K562 (cell line): ENCODE results near the gene CCDC175. TPM values are rescaled to one million over a fixed set of nuclear protein-coding genes. Genes with fewer than 3 reads are reported as not detected.

Experiments used
- ATAC-seq: fragments of 200-7000 bp; cut with Tn5 transposase; 3 replicates; pipeline ENCODE4 v1.9.1; 2020; ENCODE audit warnings: moderate library complexity
- BruUV-seq: library from RNA; stranded (reverse); fragments of 400-500 nt; replicated peaks from 2 replicates; lab custom pipeline; 2021; lab: Mats Ljungman, UMichigan
- CTCF ChIA-PET: fragments of 300-600 bp; formaldehyde crosslinking; extraction: SDS; loops from one replicate; lab custom pipeline; 2021; ENCODE audit warnings: low intra/inter-chr PET ratio; lab: Yijun Ruan, JAX
- POLR2A ChIA-PET: fragments of 300-600, 350-650 bp; sonication (Branson Sonifier 250); formaldehyde crosslinking; extraction: SDS; loops from one replicate; lab custom pipeline; 2021; ENCODE audit warnings: antibody characterized with exemption, inconsistent platforms; lab: Yijun Ruan, JAX
- DNase-seq, 4 experiments: peaks; one replicate each; pipeline versions ENCODE4 v3.0.0 to v3.0.0-alpha.2; 2011 to 2018; ENCODE audit warnings: low spot score in 3 of 4, mixed read lengths in 3 of 4; ENCODE audit errors: extremely low read depth in 1 of 4
- FAIRE-seq: peaks from 2 replicates; lab custom pipeline; 2011; peaks lifted over from hg19 to GRCh38; lab: Jason Lieb, UNC
- H2AFZ ChIP-seq: 2 replicates; pipeline ENCODE4 v1.6.0; 2011; ENCODE audit warnings: low read depth, low read length, control low read depth, inconsistent platforms
- H3K27ac ChIP-seq: fragments of 200-600 bp; 3 replicates; pipeline ENCODE4 v1.8.0; 2011; ENCODE audit warnings: low read depth, mild to moderate bottlenecking, control low read depth, inconsistent platforms, low read length, moderate library complexity, mixed read lengths; ENCODE audit errors: extremely low read depth
- H3K27me3 ChIP-seq, 2 experiments: fragments of 300-600 bp in 1 of 2; 2 replicates in 1 of 2; 3 replicates in 1 of 2; pipeline versions ENCODE4 v1.6.0 to v1.8.0; 2011; ENCODE audit warnings: inconsistent platforms in 2 of 2, low read length in 2 of 2, mild to moderate bottlenecking in 1 of 2, mixed read lengths in 1 of 2, moderate library complexity in 1 of 2; ENCODE audit not compliant: control insufficient read depth in 2 of 2, insufficient read depth in 2 of 2
- H3K36me3 ChIP-seq: fragments of 300-600 bp; 3 replicates; pipeline ENCODE4 v1.8.0; 2011; ENCODE audit warnings: mild to moderate bottlenecking, low read length, inconsistent platforms; ENCODE audit not compliant: control insufficient read depth, insufficient read depth
- H3K4me1 ChIP-seq, 2 experiments: fragments of 200-600 bp in 1 of 2; replicated peaks in 1 of 2; 2 replicates in 1 of 2; 3 replicates in 1 of 2; pipeline versions ENCODE4 v1.5.1 to v1.8.0; 2011; ENCODE audit warnings: inconsistent platforms in 2 of 2, low read length in 2 of 2, mild to moderate bottlenecking in 1 of 2, mixed read lengths in 1 of 2, moderate library complexity in 1 of 2; ENCODE audit not compliant: control insufficient read depth in 2 of 2, insufficient read depth in 2 of 2
- H3K4me2 ChIP-seq: 2 replicates; pipeline ENCODE4 v1.6.1; 2011; ENCODE audit warnings: low read length, control low read depth, inconsistent platforms, mixed read lengths; ENCODE audit not compliant: insufficient read depth
- H3K4me3 ChIP-seq: fragments of 200-600 bp; sonication (generic), shearing (Covaris generic); 2 replicates; pipeline ENCODE4 v1.5.1; 2016; ENCODE audit warnings: control low read depth, inconsistent platforms
- H3K79me2 ChIP-seq: fragments of 200-600 bp; 3 replicates; pipeline ENCODE4 v1.8.0; 2011; ENCODE audit warnings: low read length, inconsistent platforms; ENCODE audit not compliant: control insufficient read depth, insufficient read depth
- H3K9ac ChIP-seq, 2 experiments: 2 replicates each; pipeline versions ENCODE4 v1.6.0 to v1.6.1; 2011; ENCODE audit warnings: low read depth in 2 of 2, low read length in 2 of 2, control low read depth in 1 of 2, inconsistent platforms in 1 of 2, mild to moderate bottlenecking in 1 of 2, mixed read lengths in 1 of 2; ENCODE audit not compliant: insufficient read depth in 1 of 2
- H3K9me1 ChIP-seq: one replicate; pipeline ENCODE4 v1.6.0; 2011; ENCODE audit warnings: inconsistent platforms, mild to moderate bottlenecking, low read length, moderate library complexity; ENCODE audit not compliant: control insufficient read depth, insufficient read depth
- H3K9me3 ChIP-seq: replicated peaks from 2 replicates; pipeline ENCODE4 v1.5.1; 2011; ENCODE audit warnings: low read depth, low read length, inconsistent platforms; ENCODE audit not compliant: control insufficient read depth, insufficient read depth
- H4K20me1 ChIP-seq: replicated peaks from 2 replicates; pipeline ENCODE4 v1.6.1; 2011; ENCODE audit warnings: low read length, inconsistent platforms, mixed read lengths; ENCODE audit not compliant: control insufficient read depth, insufficient read depth
- ARID1B ChIP-seq: fragments of 450-650 bp; IDR thresholded peaks from 2 replicates; pipeline ENCODE4 v1.6.1; 2016; ENCODE audit warnings: antibody characterized with exemption, mild to moderate bottlenecking, inconsistent platforms
- BCOR ChIP-seq: fragments of 450-650 bp; IDR thresholded peaks from 2 replicates; pipeline ENCODE4 v1.6.1; 2016
- BMI1 ChIP-seq: fragments of 150-350 bp; IDR thresholded peaks from 2 replicates; pipeline ENCODE4 v1.6.1; 2014; ENCODE audit warnings: low read length
- C11orf30 ChIP-seq: fragments of 450-650 bp; IDR thresholded peaks from 2 replicates; pipeline ENCODE4 v1.6.1; 2016; ENCODE audit warnings: low read depth, mild to moderate bottlenecking
- CBFA2T3 ChIP-seq: fragments of 450-650 bp; IDR thresholded peaks from 2 replicates; pipeline ENCODE4 v1.6.1; 2017
- CREBBP ChIP-seq: IDR thresholded peaks from one replicate; pipeline ENCODE4 v1.6.1; 2012; ENCODE audit warnings: low read depth, mild to moderate bottlenecking, control low read depth, inconsistent platforms, low read length
- MAFF ChIP-seq: IDR thresholded peaks from 2 replicates; pipeline ENCODE4 v1.6.1; 2012; ENCODE audit warnings: low read length, improper control_type of control experiment
- MAFK ChIP-seq: IDR thresholded peaks from 2 replicates; pipeline ENCODE4 v1.6.1; 2011; ENCODE audit warnings: low read length, improper control_type of control experiment
- MCM5 ChIP-seq: fragments of 450-650 bp; IDR thresholded peaks from 2 replicates; pipeline ENCODE4 v1.6.1; 2016; ENCODE audit warnings: low read depth
- MLX ChIP-seq, 2 experiments: fragments of 450-650 bp in 1 of 2; sonication (generic) in 1 of 2; formaldehyde crosslinking; conservative IDR thresholded peaks; 2 replicates each; pipeline versions ENCODE4 v1.4.0 to v1.8.1; 2020 to 2022; ENCODE audit warnings: mild to moderate bottlenecking in 1 of 2, missing genetic modification reagents in 1 of 2
- NCOR1 ChIP-seq: fragments of 450-650 bp; IDR thresholded peaks from 2 replicates; pipeline ENCODE4 v1.6.1; 2016; ENCODE audit warnings: mild to moderate bottlenecking, moderate library complexity
- NELFE ChIP-seq: IDR thresholded peaks from 2 replicates; pipeline ENCODE4 v1.6.1; 2011; ENCODE audit warnings: mild to moderate bottlenecking; ENCODE audit not compliant: insufficient read depth, insufficient read length
- NFATC3 ChIP-seq: fragments of 450-650 bp; IDR thresholded peaks from 2 replicates; pipeline ENCODE4 v1.6.1; 2017; ENCODE audit warnings: mild to moderate bottlenecking
- NFE2 ChIP-seq: IDR thresholded peaks from 2 replicates; pipeline ENCODE4 v1.6.1; 2014; ENCODE audit warnings: antibody characterized with exemption, low read depth
- PML ChIP-seq: IDR thresholded peaks from 2 replicates; pipeline ENCODE4 v1.6.1; 2012; ENCODE audit warnings: low read length, inconsistent platforms
- POLR2AphosphoS5 ChIP-seq: IDR thresholded peaks from 2 replicates; pipeline ENCODE4 v1.6.1; 2011; ENCODE audit warnings: mild to moderate bottlenecking, low read depth, low read length, moderate library complexity; ENCODE audit not compliant: control insufficient read depth, insufficient read depth
- RB1 ChIP-seq: fragments of 450-650 bp; IDR thresholded peaks from 2 replicates; pipeline ENCODE4 v1.6.1; 2017; ENCODE audit warnings: low read depth, mild to moderate bottlenecking
- RBM25 ChIP-seq: fragments of 200-400 bp; formaldehyde crosslinking; IDR thresholded peaks from 2 replicates; pipeline ENCODE4 v1.6.1; 2018; ENCODE audit warnings: low read length, low read depth, moderate library complexity; ENCODE audit not compliant: severe bottlenecking
- SAFB ChIP-seq: fragments of 200-400 bp; formaldehyde crosslinking; IDR thresholded peaks from 2 replicates; pipeline ENCODE4 v1.6.1; 2017; ENCODE audit warnings: low read depth, low read length, borderline replicate concordance
- SMARCA4 ChIP-seq: fragments of 450-650 bp; IDR thresholded peaks from 2 replicates; pipeline ENCODE4 v1.6.1; 2016
- YBX1 ChIP-seq: fragments of 450-650 bp; IDR thresholded peaks from 2 replicates; pipeline ENCODE4 v1.7.1; 2016; ENCODE audit warnings: mild to moderate bottlenecking
- ZFP36 ChIP-seq: fragments of 150-350 bp; IDR thresholded peaks from 2 replicates; pipeline ENCODE4 v1.6.1; 2018; ENCODE audit warnings: low read length, low read depth; ENCODE audit not compliant: partially characterized antibody
- ZNF431 ChIP-seq: sonication (generic); formaldehyde crosslinking; IDR thresholded peaks from 2 replicates; pipeline ENCODE4 v1.8.0; 2022; ENCODE audit warnings: mild to moderate bottlenecking, missing genetic modification reagents
- WGBS: fragments of 100-300 bp; shearing (Covaris generic); methylation state at CpG from one replicate; pipeline ENCODE4 v1.1.6; 2016; ENCODE audit warnings: low coverage, mixed read lengths; ENCODE audit not compliant: insufficient coverage; ENCODE audit errors: missing lambda C conversion rate; 5-methylcytosine and 5-hydroxymethylcytosine counted together
- in situ Hi-C: fragments of 300-500 bp; cut with MboI; formaldehyde crosslinking; loops from 4 replicates; pipeline ENCODE4 v1.15.0; 2018; ENCODE audit warnings: inconsistent platforms, mixed read lengths
- intact Hi-C: fragments of 100-400 bp; cut with micrococcal nuclease; formaldehyde crosslinking; loops from 2 replicates; pipeline ENCODE4 v1.14.2; 2022
- polyA plus RNA-seq, 8 experiments: library from polyadenylated mRNA; depleted of rRNA in 4 of 8; stranded (reverse) in 5 of 8; unstranded in 3 of 8; fragments of >200 nt; fragmentation: Nextera tagmentation in 2 of 8; fragmentation: Illumina TruSeq in 1 of 8; extraction: Ambion mirVana in 2 of 8; extraction: Trizol in 1 of 8; gene quantifications; 2 replicates each; pipeline versions ENCODE4 v1.2.1 to v1.2.3, GENCODE V29; 2011 to 2014; ENCODE audit warnings: inconsistent platforms in 1 of 8, missing spikeins in 1 of 8
- total RNA-seq, 7 experiments: library from RNA; depleted of rRNA in 6 of 7; stranded (reverse); fragments of >200 nt in 6 of 7; fragmentation: Illumina TruSeq in 2 of 7; extraction: Trizol in 2 of 7; gene quantifications; 2 replicates each; pipeline versions ENCODE4 v1.2.1 to v1.2.3, GENCODE V29; 2011 to 2021; ENCODE audit warnings: low replicate concordance in 1 of 7
- TF ChIP-seq, protein P1 (sequence below): sonication (generic); formaldehyde crosslinking; IDR thresholded peaks from 2 replicates; pipeline ENCODE4 v1.5.0; 2020; ENCODE audit warnings: missing genetic modification reagents

Gene CCDC175
- total and polyA plus RNA-seq, 9 of the 15 experiments (the other 6 are each of a cell fraction or from before 2014, with no cell fraction given), result not detected

DNA sequence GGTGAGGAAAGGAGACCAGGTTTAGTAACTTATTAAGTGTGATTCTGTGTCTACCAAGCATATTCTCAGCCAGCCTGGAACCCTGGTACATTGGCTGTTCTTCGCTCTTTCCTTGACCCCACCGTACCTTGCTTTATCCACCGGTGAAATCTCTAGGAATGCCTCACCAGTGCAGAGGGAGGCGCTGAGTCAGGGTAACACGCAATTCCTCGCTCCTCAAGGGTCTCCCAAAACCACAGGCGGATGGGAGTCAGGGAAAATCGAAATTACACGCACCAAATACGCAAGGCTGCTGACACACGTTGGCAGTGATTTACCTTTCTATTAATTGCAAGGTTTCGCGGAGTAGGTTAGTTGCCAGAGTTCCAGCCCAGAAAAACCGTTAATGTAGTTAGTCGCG lies 93.2 kb downstream of the CCDC175 start (continued):
- TF ChIP-seq RB1, result no peak
- TF ChIP-seq BMI1, result no peak
- no peak for TF ChIP-seq NCOR1
- no peak for TF ChIP-seq MLX (CRISPR knock-in tag; conservative IDR thresholded peaks at IDR 0.05)
- no peak for TF ChIP-seq SAFB

DNA sequence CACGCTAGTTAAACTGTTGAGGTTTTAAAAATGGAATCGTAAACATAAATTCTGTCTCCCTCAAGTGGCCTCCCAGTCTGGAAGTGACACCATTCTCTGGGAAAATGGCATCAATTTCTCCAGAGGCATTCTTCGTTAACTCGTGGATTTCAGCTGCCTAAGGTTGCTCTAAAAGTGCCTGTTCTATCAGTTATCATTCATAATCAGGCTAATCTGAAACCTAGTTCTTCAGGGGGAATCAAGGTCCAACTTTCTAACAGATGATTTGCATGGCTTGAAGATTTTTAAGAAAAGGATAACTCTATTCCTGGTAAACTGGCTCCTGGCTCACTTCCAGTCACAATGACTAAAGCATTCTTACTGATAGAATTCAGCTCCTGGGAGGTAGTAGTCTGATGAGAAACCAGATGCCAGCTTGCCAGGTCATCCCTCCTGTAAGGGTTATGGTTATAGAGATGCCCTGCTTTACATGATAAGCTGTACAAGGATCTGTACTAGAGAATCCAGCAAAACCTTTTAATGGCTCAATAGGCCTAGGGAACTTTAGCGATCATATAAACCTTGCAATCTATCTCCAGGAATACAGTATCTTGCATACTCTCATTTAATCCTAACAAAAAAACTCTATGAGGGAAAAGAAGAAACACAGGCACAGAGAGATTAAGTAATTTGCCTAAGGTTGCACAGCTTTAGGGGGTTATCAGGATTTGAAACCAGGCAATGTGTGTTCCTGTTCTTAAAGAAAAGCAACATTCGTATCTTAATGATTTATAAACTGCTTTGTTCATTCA lies 93.9 kb downstream of the CCDC175 start:
- peaks cover 14 to 24% of the 10 kb centered on the region in 2 experiments; a peak in 4 of 5 replicates for H3K4me1 ChIP-seq
- peak; percentile 40 for FAIRE-seq
- POLR2A ChIA-PET, result no interaction called here
- TF ChIP-seq BCOR (peak; percentile 66; the same call in 1 of the 2 replicates), PML (no peak), MAFF (peak; percentile 47; the same call in 1 of the 2 replicates), MAFK (peak; percentile 54; the same call in 1 of the 2 replicates), CREBBP (no peak), ZFP36 (peak; percentile 43), ZNF431 (no peak), POLR2AphosphoS5 (0 out of 2 replicates have a peak, but pooled peaks have one; percentile 18), SMARCA4 (peak; percentile 14; the same call in 1 of the 2 replicates), NFATC3 (no peak), C11orf30 (peak; percentile 63), MCM5 (no peak), ARID1B (peak; percentile 36; the same call in 1 of the 2 replicates), NELFE (no peak), NFE2 (peak; percentile 72), CBFA2T3 (peak; percentile 8; the same call in 1 of the 2 replicates), RBM25 (peak; percentile 88), YBX1 (no peak)
- TF ChIP-seq, protein P1, sequence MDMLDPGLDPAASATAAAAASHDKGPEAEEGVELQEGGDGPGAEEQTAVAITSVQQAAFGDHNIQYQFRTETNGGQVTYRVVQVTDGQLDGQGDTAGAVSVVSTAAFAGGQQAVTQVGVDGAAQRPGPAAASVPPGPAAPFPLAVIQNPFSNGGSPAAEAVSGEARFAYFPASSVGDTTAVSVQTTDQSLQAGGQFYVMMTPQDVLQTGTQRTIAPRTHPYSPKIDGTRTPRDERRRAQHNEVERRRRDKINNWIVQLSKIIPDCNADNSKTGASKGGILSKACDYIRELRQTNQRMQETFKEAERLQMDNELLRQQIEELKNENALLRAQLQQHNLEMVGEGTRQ (CRISPR knock-in tag), result no peak

More for the DNA sequence above, 93.9 kb downstream of the CCDC175 start:
- H3K27me3 ChIP-seq, result no peaks in the 10 kb centered on the region
- no peaks in the 10 kb centered on the region; the same call in none of the 2 replicates for H4K20me1 ChIP-seq
- DNase-seq, result peak; percentile 16 to 62 (median 22)
- H3K36me3 ChIP-seq, result peaks cover 27% of the 10 kb centered on the region; the same call in 2 of the 3 replicates
- H3K9me3 ChIP-seq, result no peaks in the 10 kb centered on the region
- WGBS, result 3% methylated on average over 6 of the region's 6 CpGs
- peak overlapping the region; percentile 75 for H3K4me3 ChIP-seq
- in situ Hi-C loops (no loop called here), intact Hi-C loops (no loop called here)
- H3K79me2 ChIP-seq, result peaks cover 73% of the 10 kb centered on the region
- CTCF ChIA-PET, result no interaction called here
- peak overlapping the region; percentile 93 for H3K27ac ChIP-seq
- ATAC-seq, result no peak
- peak overlapping the region; percentile 55 to 74 for H3K9ac ChIP-seq
- peak overlapping the region; percentile 98 for H3K4me2 ChIP-seq
- no peaks in the 10 kb centered on the region for H3K9me1 ChIP-seq
- H2AFZ ChIP-seq, result peak overlapping the region; percentile 97; the same call in 1 of the 2 replicates
- BruUV-seq, result TSS peak; percentile 61
